HEK293 (cell line): ENCODE data around the gene OR1Q1.
"Not testable (repeated sequence)": the region's sequence is repeated elsewhere in the genome, so short reads cannot be mapped to it uniquely, and the experiment has no call there.

Experiments
- CTCF ChIA-PET: fragments of 350-600 bp; formaldehyde crosslinking; extraction: SDS; loops from one replicate; lab custom pipeline; 2021; ENCODE audit warnings: antibody characterized with exemption; lab: Yijun Ruan, JAX
- POLR2A ChIA-PET: fragments of 300-600 bp; formaldehyde crosslinking; extraction: SDS; loops from one replicate; lab custom pipeline; 2020; ENCODE audit warnings: antibody characterized with exemption, inconsistent platforms; lab: Yijun Ruan, JAX
- H3K27ac ChIP-seq: fragments of 200-500 bp; sonication (Bioruptor generic); 2 replicates; pipeline ENCODE4 v1.5.1; 2014; ENCODE audit warnings: low read depth, low read length, control low read depth, inconsistent platforms; ENCODE audit errors: extremely low read depth
- H3K36me3 ChIP-seq, 2 experiments: fragments of 200-500 bp in 1 of 2; sonication (Bioruptor generic) in 1 of 2; 1 replicate in 1 of 2; 2 replicates in 1 of 2; pipeline ENCODE4 v1.5.1; 2014 to 2017; ENCODE audit warnings: inconsistent platforms in 2 of 2, low read length in 2 of 2; ENCODE audit not compliant: control insufficient read depth in 2 of 2, insufficient read depth in 1 of 2
- H3K4me1 ChIP-seq: fragments of 200-500 bp; sonication (Bioruptor generic); 2 replicates; pipeline ENCODE4 v1.5.1; 2014; ENCODE audit warnings: mild to moderate bottlenecking, low read length, inconsistent platforms; ENCODE audit not compliant: control insufficient read depth, insufficient read depth
- H3K4me3 ChIP-seq: 2 replicates; pipeline ENCODE4 v1.5.1; 2011; ENCODE audit warnings: low read depth, mild to moderate bottlenecking, control low read depth, low read length, moderate library complexity
- H3K9me3 ChIP-seq: fragments of 200-500 bp; sonication (Bioruptor generic); 2 replicates; pipeline ENCODE4 v1.5.1; 2014; ENCODE audit warnings: low read depth, low read length, inconsistent platforms; ENCODE audit not compliant: control insufficient read depth, insufficient read depth
- HOXD13 ChIP-seq: sonication (generic); formaldehyde crosslinking; IDR thresholded peaks from 2 replicates; pipeline ENCODE4 v1.8.0; 2022; ENCODE audit warnings: missing genetic modification reagents, borderline replicate concordance
- SCRT2 ChIP-seq: fragments of 450-650 bp; formaldehyde crosslinking; IDR thresholded peaks from 2 replicates; pipeline ENCODE4 v1.5.1; 2016; ENCODE audit warnings: missing biosample characterization, missing genetic modification characterization
- YY2 ChIP-seq: fragments of 450-650 bp; formaldehyde crosslinking; IDR thresholded peaks from 2 replicates; pipeline ENCODE4 v1.5.1; 2016; ENCODE audit warnings: missing biosample characterization, missing genetic modification characterization
- ZBTB11 ChIP-seq: fragments of 450-650 bp; formaldehyde crosslinking; conservative IDR thresholded peaks from 2 replicates; pipeline ENCODE4 v1.5.1; 2016; ENCODE audit warnings: low read depth, missing biosample characterization, missing genetic modification characterization
- ZBTB26 ChIP-seq: fragments of 450-650 bp; formaldehyde crosslinking; optimal IDR thresholded peaks from 2 replicates; pipeline ENCODE3; 2016; ENCODE audit warnings: missing biosample characterization, mild to moderate bottlenecking, missing genetic modification characterization
- ZFP41 ChIP-seq: fragments of 450-650 bp; formaldehyde crosslinking; IDR thresholded peaks from 2 replicates; pipeline ENCODE4 v1.5.1; 2016; ENCODE audit warnings: missing biosample characterization, missing genetic modification characterization, borderline replicate concordance
- ZNF211 ChIP-seq: fragments of 450-650 bp; formaldehyde crosslinking; IDR thresholded peaks from 2 replicates; pipeline ENCODE4 v1.5.1; 2016; ENCODE audit warnings: low read depth, missing biosample characterization, missing genetic modification characterization
- ZNF239 ChIP-seq: fragments of 450-650 bp; formaldehyde crosslinking; IDR thresholded peaks from 2 replicates; pipeline ENCODE4 v1.5.1; 2016; ENCODE audit warnings: missing biosample characterization, missing genetic modification characterization
- ZNF266 ChIP-seq: fragments of 450-650 bp; formaldehyde crosslinking; IDR thresholded peaks from 2 replicates; pipeline ENCODE4 v1.5.1; 2016; ENCODE audit warnings: missing biosample characterization, missing genetic modification characterization, low read depth
- ZNF280C ChIP-seq: fragments of 450-650 bp; formaldehyde crosslinking; IDR thresholded peaks from 2 replicates; pipeline ENCODE4 v1.5.1; 2016; ENCODE audit warnings: missing biosample characterization, missing genetic modification characterization
- ZNF398 ChIP-seq: fragments of 450-650 bp; formaldehyde crosslinking; IDR thresholded peaks from 2 replicates; pipeline ENCODE4 v1.5.1; 2017; ENCODE audit warnings: missing biosample characterization, missing genetic modification characterization
- ZNF530 ChIP-seq: fragments of 450-650 bp; formaldehyde crosslinking; IDR thresholded peaks from 2 replicates; pipeline ENCODE4 v1.5.1; 2016; ENCODE audit warnings: low read depth, missing biosample characterization, missing genetic modification characterization
- ZNF544 ChIP-seq: fragments of 450-650 bp; formaldehyde crosslinking; IDR thresholded peaks from 2 replicates; pipeline ENCODE4 v1.5.0; 2017; ENCODE audit warnings: missing biosample characterization, missing genetic modification characterization
- ZNF585B ChIP-seq: fragments of 450-650 bp; formaldehyde crosslinking; IDR thresholded peaks from 2 replicates; pipeline ENCODE4 v1.5.1; 2016; ENCODE audit warnings: missing biosample characterization, missing genetic modification characterization
- ZNF629 ChIP-seq: fragments of 450-650 bp; formaldehyde crosslinking; IDR thresholded peaks from 2 replicates; pipeline ENCODE4 v1.5.1; 2017; ENCODE audit warnings: missing biosample characterization, missing genetic modification characterization
- ZNF660 ChIP-seq: fragments of 450-650 bp; IDR thresholded peaks from 2 replicates; pipeline ENCODE4 v1.5.1; 2018; ENCODE audit warnings: missing biosample characterization, mild to moderate bottlenecking, missing genetic modification characterization
- ZNF692 ChIP-seq: fragments of 450-650 bp; formaldehyde crosslinking; IDR thresholded peaks from 2 replicates; pipeline ENCODE4 v1.5.1; 2016; ENCODE audit warnings: missing biosample characterization, missing genetic modification characterization
- ZSCAN30 ChIP-seq: fragments of 450-650 bp; IDR thresholded peaks from 2 replicates; pipeline ENCODE4 v1.5.1; 2018; ENCODE audit warnings: missing biosample characterization, mild to moderate bottlenecking, missing genetic modification characterization, moderate library complexity

OR1Q1 gene

GRCh38 chr9:122579874-122580273, 34.7 kb upstream of the OR1Q1 start:
- TF ChIP-seq HOXD13 (CRISPR knock-in tag) (no peak), SCRT2 (tag by site-specific recombination) (no peak), YY2 (tag by site-specific recombination) (no peak), ZNF530 (tag by site-specific recombination) (no peak), ZNF660 (tag by site-specific recombination) (no peak)
- TF ChIP-seq, all 188 proteins: peak for 0
- H3K4me1 ChIP-seq: no peaks in the 10 kb centered on the region
- ChIA-PET POLR2A (no interaction called here), CTCF (interaction anchor here (1.4 kb wide), 1 partner anchor 82 kb away, joined by 6 read pairs; no protein-coding TSS in a partner anchor)
- H3K4me3 ChIP-seq: no peak overlapping the region
- H3K9me3 ChIP-seq: no peaks in the 10 kb centered on the region
- H3K27ac ChIP-seq: no peak overlapping the region
- no peaks in the 10 kb centered on the region for H3K36me3 ChIP-seq

- POLR2A ChIA-PET: no interaction called here
- no peak for TF ChIP-seq ZNF266 (tag by site-specific recombination)
- TF ChIP-seq ZFP41 (tag by site-specific recombination): no peak
Observed at GRCh38 chr9:122580360-122580759, 34.2 kb upstream of the OR1Q1 start.

GRCh38 chr9:122583284-122583683, 31.3 kb upstream of the OR1Q1 start, which contains the start of gene OR1L8:
TSS of gene OR1L8 (minus strand) at chr9:122583384. CDS start at chr9:122568477, 14,907 bp downstream.
- CTCF ChIA-PET, H3K4me3 ChIP-seq, H3K27ac ChIP-seq, H3K36me3 ChIP-seq, H3K9me3 ChIP-seq, H3K4me1 ChIP-seq, POLR2A ChIA-PET: not testable (repeated sequence)

More at GRCh38 chr9:122580360-122580759, 34.2 kb upstream of the OR1Q1 start:
- no peaks in the 10 kb centered on the region for H3K9me3 ChIP-seq
- no peaks in the 10 kb centered on the region for H3K4me1 ChIP-seq
- CTCF ChIA-PET: interaction anchor here (1.4 kb wide), 1 partner anchor 82 kb away, joined by 6 read pairs; no protein-coding TSS in a partner anchor
- H3K36me3 ChIP-seq: no peaks in the 10 kb centered on the region
- H3K27ac ChIP-seq: no peak overlapping the region
- no peak overlapping the region for H3K4me3 ChIP-seq

- ChIA-PET POLR2A (no interaction called here), CTCF (no interaction called here)
- Histone ChIP-seq H3K36me3 (no peaks in the 10 kb centered on the region), H3K4me1 (no peaks in the 10 kb centered on the region), H3K27ac (no peak overlapping the region), H3K4me3 (no peak overlapping the region), H3K9me3 (no peaks in the 10 kb centered on the region)
- TF ChIP-seq ZNF544 (tag by site-specific recombination) (no peak), ZSCAN30 (no peak), ZNF692 (tag by site-specific recombination) (no peak), ZNF280C (tag by site-specific recombination) (no peak), ZNF239 (tag by site-specific recombination) (no peak), ZBTB26 (tag by site-specific recombination) (no peak), ZNF629 (tag by site-specific recombination) (no peak), ZNF211 (no peak), ZNF585B (tag by site-specific recombination) (no peak), ZNF398 (tag by site-specific recombination) (no peak), ZBTB11 (tag by site-specific recombination) (no peak)
Observed at GRCh38 chr9:122605691-122606090, 8.8 kb upstream of the OR1Q1 start.
